K562 (cell line): Measurements from ENCODE around the gene CUL4B. TPM values are rescaled to one million over a fixed set of nuclear protein-coding genes. Genes with fewer than 3 reads are reported as not detected.
A peak's percentile ranks its signal among the peaks of the same experiment; 100 is the strongest.

Source experiments
- ATAC-seq: fragments of 200-7000 bp; cut with Tn5 transposase; 3 replicates; pipeline ENCODE4 v1.9.1; 2020; ENCODE audit warnings: moderate library complexity
- BruUV-seq: library from RNA; stranded (reverse); fragments of 400-500 nt; replicated peaks from 2 replicates; lab custom pipeline; 2021; lab: Mats Ljungman, UMichigan
- CTCF ChIA-PET: fragments of 300-600 bp; formaldehyde crosslinking; extraction: SDS; loops from one replicate; lab custom pipeline; 2021; ENCODE audit warnings: low intra/inter-chr PET ratio; lab: Yijun Ruan, JAX
- POLR2A ChIA-PET: fragments of 300-600, 350-650 bp; sonication (Branson Sonifier 250); formaldehyde crosslinking; extraction: SDS; loops from one replicate; lab custom pipeline; 2021; ENCODE audit warnings: antibody characterized with exemption, inconsistent platforms; lab: Yijun Ruan, JAX
- DNase-seq, 4 experiments: peaks; one replicate each; pipeline versions ENCODE4 v3.0.0 to v3.0.0-alpha.2; 2011 to 2018; ENCODE audit warnings: low spot score in 3 of 4, mixed read lengths in 3 of 4; ENCODE audit errors: extremely low read depth in 1 of 4
- FAIRE-seq: peaks from 2 replicates; lab custom pipeline; 2011; peaks lifted over from hg19 to GRCh38; lab: Jason Lieb, UNC
- H2AFZ ChIP-seq: 2 replicates; pipeline ENCODE4 v1.6.0; 2011; ENCODE audit warnings: low read depth, low read length, control low read depth, inconsistent platforms
- H3K27ac ChIP-seq: fragments of 200-600 bp; 3 replicates; pipeline ENCODE4 v1.8.0; 2011; ENCODE audit warnings: low read depth, mild to moderate bottlenecking, control low read depth, inconsistent platforms, low read length, moderate library complexity, mixed read lengths; ENCODE audit errors: extremely low read depth
- H3K27me3 ChIP-seq, 2 experiments: fragments of 300-600 bp in 1 of 2; 2 replicates in 1 of 2; 3 replicates in 1 of 2; pipeline versions ENCODE4 v1.6.0 to v1.8.0; 2011; ENCODE audit warnings: inconsistent platforms in 2 of 2, low read length in 2 of 2, mild to moderate bottlenecking in 1 of 2, mixed read lengths in 1 of 2, moderate library complexity in 1 of 2; ENCODE audit not compliant: control insufficient read depth in 2 of 2, insufficient read depth in 2 of 2
- H3K36me3 ChIP-seq: fragments of 300-600 bp; 3 replicates; pipeline ENCODE4 v1.8.0; 2011; ENCODE audit warnings: mild to moderate bottlenecking, low read length, inconsistent platforms; ENCODE audit not compliant: control insufficient read depth, insufficient read depth
- H3K4me1 ChIP-seq, 2 experiments: fragments of 200-600 bp in 1 of 2; replicated peaks in 1 of 2; 2 replicates in 1 of 2; 3 replicates in 1 of 2; pipeline versions ENCODE4 v1.5.1 to v1.8.0; 2011; ENCODE audit warnings: inconsistent platforms in 2 of 2, low read length in 2 of 2, mild to moderate bottlenecking in 1 of 2, mixed read lengths in 1 of 2, moderate library complexity in 1 of 2; ENCODE audit not compliant: control insufficient read depth in 2 of 2, insufficient read depth in 2 of 2
- H3K4me2 ChIP-seq: 2 replicates; pipeline ENCODE4 v1.6.1; 2011; ENCODE audit warnings: low read length, control low read depth, inconsistent platforms, mixed read lengths; ENCODE audit not compliant: insufficient read depth
- H3K4me3 ChIP-seq: fragments of 200-600 bp; sonication (generic), shearing (Covaris generic); 2 replicates; pipeline ENCODE4 v1.5.1; 2016; ENCODE audit warnings: control low read depth, inconsistent platforms
- H3K79me2 ChIP-seq: fragments of 200-600 bp; 3 replicates; pipeline ENCODE4 v1.8.0; 2011; ENCODE audit warnings: low read length, inconsistent platforms; ENCODE audit not compliant: control insufficient read depth, insufficient read depth
- H3K9ac ChIP-seq, 2 experiments: 2 replicates each; pipeline versions ENCODE4 v1.6.0 to v1.6.1; 2011; ENCODE audit warnings: low read depth in 2 of 2, low read length in 2 of 2, control low read depth in 1 of 2, inconsistent platforms in 1 of 2, mild to moderate bottlenecking in 1 of 2, mixed read lengths in 1 of 2; ENCODE audit not compliant: insufficient read depth in 1 of 2
- H3K9me1 ChIP-seq: one replicate; pipeline ENCODE4 v1.6.0; 2011; ENCODE audit warnings: inconsistent platforms, mild to moderate bottlenecking, low read length, moderate library complexity; ENCODE audit not compliant: control insufficient read depth, insufficient read depth
- H3K9me3 ChIP-seq: replicated peaks from 2 replicates; pipeline ENCODE4 v1.5.1; 2011; ENCODE audit warnings: low read depth, low read length, inconsistent platforms; ENCODE audit not compliant: control insufficient read depth, insufficient read depth
- H4K20me1 ChIP-seq: replicated peaks from 2 replicates; pipeline ENCODE4 v1.6.1; 2011; ENCODE audit warnings: low read length, inconsistent platforms, mixed read lengths; ENCODE audit not compliant: control insufficient read depth, insufficient read depth
- ARID2 ChIP-seq: fragments of 450-650 bp; IDR thresholded peaks from 2 replicates; pipeline ENCODE4 v1.6.1; 2017; ENCODE audit warnings: antibody characterized with exemption, mild to moderate bottlenecking
- DACH1 ChIP-seq: fragments of 450-650 bp; IDR thresholded peaks from 2 replicates; pipeline ENCODE4 v1.6.1; 2018; ENCODE audit not compliant: partially characterized antibody
- E2F4 ChIP-seq: sonication (generic); formaldehyde crosslinking; IDR thresholded peaks from 2 replicates; pipeline ENCODE4 v1.8.0; 2022; ENCODE audit warnings: mild to moderate bottlenecking, low read depth, missing genetic modification reagents
- GATAD2A ChIP-seq: fragments of 450-650 bp; IDR thresholded peaks from 2 replicates; pipeline ENCODE4 v1.6.1; 2017
- JUND ChIP-seq, 2 experiments: IDR thresholded peaks; 2 replicates in 1 of 2; 3 replicates in 1 of 2; pipeline ENCODE4 v1.6.1; 2011; ENCODE audit warnings: borderline replicate concordance in 2 of 2, low read depth in 2 of 2, low read length in 2 of 2, improper control_type of control experiment in 1 of 2, missing biosample characterization in 1 of 2, missing genetic modification characterization in 1 of 2, missing genetic modification reagents in 1 of 2
- KLF1 ChIP-seq: fragments of 450-650 bp; IDR thresholded peaks from 2 replicates; pipeline ENCODE4 v1.6.1; 2016; ENCODE audit warnings: missing genetic modification characterization, missing compliant biosample characterization
- KLF16 ChIP-seq: IDR thresholded peaks from 2 replicates; pipeline ENCODE4 v1.6.1; 2016; ENCODE audit warnings: antibody characterized with exemption
- MLLT1 ChIP-seq, 2 experiments: fragments of 450-650 bp; IDR thresholded peaks; 2 replicates each; pipeline ENCODE4 v1.6.1; 2016
- MNT ChIP-seq, 2 experiments: fragments of 450-650 bp; conservative IDR thresholded peaks; 2 replicates each; pipeline ENCODE4 v1.6.1; 2017; ENCODE audit warnings: mild to moderate bottlenecking in 2 of 2, moderate library complexity in 2 of 2
- MTF1 ChIP-seq: fragments of 250-450 bp; sonication (Bioruptor Pico); IDR thresholded peaks from 2 replicates; pipeline ENCODE4 v1.9.0; 2021; ENCODE audit warnings: moderate library complexity, mild to moderate bottlenecking, inconsistent platforms, borderline replicate concordance
- POLR2B ChIP-seq: fragments of 450-650 bp; IDR thresholded peaks from 2 replicates; pipeline ENCODE4 v1.6.1; 2018; ENCODE audit warnings: low read depth; ENCODE audit not compliant: partially characterized antibody
- RAD51 ChIP-seq: fragments of 450-650 bp; IDR thresholded peaks from 2 replicates; pipeline ENCODE4 v1.7.1; 2016; ENCODE audit warnings: low read depth, mild to moderate bottlenecking, borderline replicate concordance
- STAT5B ChIP-seq: fragments of 250-450 bp; sonication (Bioruptor Pico); IDR thresholded peaks from 2 replicates; pipeline ENCODE4 v1.8.0; 2021; ENCODE audit warnings: mild to moderate bottlenecking, inconsistent platforms
- STAT6 ChIP-seq: sonication (generic); formaldehyde crosslinking; IDR thresholded peaks from 2 replicates; pipeline ENCODE4 v1.8.1; 2023; ENCODE audit warnings: mild to moderate bottlenecking, missing genetic modification reagents
- ZFP36 ChIP-seq: fragments of 150-350 bp; IDR thresholded peaks from 2 replicates; pipeline ENCODE4 v1.6.1; 2018; ENCODE audit warnings: low read length, low read depth; ENCODE audit not compliant: partially characterized antibody
- ZNF561 ChIP-seq: fragments of 450-650 bp; formaldehyde crosslinking; conservative IDR thresholded peaks from 2 replicates; pipeline ENCODE4 v1.4.0; 2020; ENCODE audit warnings: mild to moderate bottlenecking, moderate library complexity
- WGBS: fragments of 100-300 bp; shearing (Covaris generic); methylation state at CpG from one replicate; pipeline ENCODE4 v1.1.6; 2016; ENCODE audit warnings: low coverage, mixed read lengths; ENCODE audit not compliant: insufficient coverage; ENCODE audit errors: missing lambda C conversion rate; 5-methylcytosine and 5-hydroxymethylcytosine counted together
- in situ Hi-C: fragments of 300-500 bp; cut with MboI; formaldehyde crosslinking; loops from 4 replicates; pipeline ENCODE4 v1.15.0; 2018; ENCODE audit warnings: inconsistent platforms, mixed read lengths
- intact Hi-C: fragments of 100-400 bp; cut with micrococcal nuclease; formaldehyde crosslinking; loops from 2 replicates; pipeline ENCODE4 v1.14.2; 2022
- polyA plus RNA-seq, 8 experiments: library from polyadenylated mRNA; depleted of rRNA in 4 of 8; stranded (reverse) in 5 of 8; unstranded in 3 of 8; fragments of >200 nt; fragmentation: Nextera tagmentation in 2 of 8; fragmentation: Illumina TruSeq in 1 of 8; extraction: Ambion mirVana in 2 of 8; extraction: Trizol in 1 of 8; gene quantifications; 2 replicates each; pipeline versions ENCODE4 v1.2.1 to v1.2.3, GENCODE V29; 2011 to 2014; ENCODE audit warnings: inconsistent platforms in 1 of 8, missing spikeins in 1 of 8
- total RNA-seq, 7 experiments: library from RNA; depleted of rRNA in 6 of 7; stranded (reverse); fragments of >200 nt in 6 of 7; fragmentation: Illumina TruSeq in 2 of 7; extraction: Trizol in 2 of 7; gene quantifications; 2 replicates each; pipeline versions ENCODE4 v1.2.1 to v1.2.3, GENCODE V29; 2011 to 2021; ENCODE audit warnings: low replicate concordance in 1 of 7

Gene CUL4B
- total and polyA plus RNA-seq, 9 of the 15 experiments (the other 6 are each of a cell fraction or from before 2014, with no cell fraction given) = 15.0 to 41.7 (median 37.5) TPM

- no peaks in the 10 kb centered on the region for H3K27me3 ChIP-seq
- no peaks in the 10 kb centered on the region for H3K9me3 ChIP-seq
- H2AFZ ChIP-seq = peak overlapping the region; percentile 88
- peaks cover 49% of the 10 kb centered on the region for H3K79me2 ChIP-seq
- H3K9me1 ChIP-seq = no peaks in the 10 kb centered on the region
- FAIRE-seq = peak; percentile 66
- peak overlapping the region; percentile 99 for H3K27ac ChIP-seq
- peak overlapping the region; percentile 95 to 99 for H3K9ac ChIP-seq
- peaks cover 11 to 27% of the 10 kb centered on the region in 2 experiments for H3K4me1 ChIP-seq
- ChIA-PET POLR2A (interaction anchor here (0.6 to 3.0 kb wide), 6 partner anchors 9 to 44 kb away, joined by 3 to 15 read pairs (median 4); partner anchors contain the start of gene MCTS1), CTCF (interaction anchor here (0.6 kb wide), 1 partner anchor 92 kb away, joined by 4 read pairs; no protein-coding TSS in a partner anchor)
- no peaks in the 10 kb centered on the region for H4K20me1 ChIP-seq
- H3K4me3 ChIP-seq = peak overlapping the region; percentile 80
- no peak for DNase-seq
- peak overlapping the region; percentile 99 for H3K4me2 ChIP-seq
- BruUV-seq = no TSS peak
- in situ Hi-C loops (no loop called here), intact Hi-C loops (no loop called here)
- ATAC-seq = peak; percentile 51
- peaks cover 22% of the 10 kb centered on the region; the same call in 2 of the 3 replicates for H3K36me3 ChIP-seq
- whole genome bisulfite sequencing = 0% methylated on average over 7 of the region's 10 CpGs
- TF ChIP-seq KLF1 = no peak
- peak; percentile 62 to 83; a peak in 2 of 4 replicates for TF ChIP-seq MLLT1 (IDR thresholded peaks at IDR 0.05)
- TF ChIP-seq DACH1 = no peak
- no peak for TF ChIP-seq ZFP36
- peak; percentile 76; the same call in 1 of the 2 replicates for TF ChIP-seq GATAD2A
- no peak for TF ChIP-seq JUND (IDR thresholded peaks at IDR 0.05; ENCODE audit: borderline replicate concordance, low read depth, low read length)
- TF ChIP-seq JUND (tag; IDR thresholded peaks at IDR 0.05; ENCODE audit: borderline replicate concordance, low read depth, low read length) = no peak
- no peak for TF ChIP-seq ARID2
- TF ChIP-seq ZNF561 (CRISPR knock-in tag) = no peak
- TF ChIP-seq KLF16 = no peak
- no peak for TF ChIP-seq POLR2B
- no peak for TF ChIP-seq MNT (conservative IDR thresholded peaks at IDR 0.05)
- TF ChIP-seq E2F4 (CRISPR knock-in tag) = no peak
- no peak for TF ChIP-seq RAD51
- no peak for TF ChIP-seq STAT5B
- TF ChIP-seq STAT6 = no peak
- TF ChIP-seq MTF1 = no peak
Observed at GRCh38 chrX:120560405-120560841, 339 bp downstream of the CUL4B start.
